NCI-H1694 (cell line): ENCODE results near the gene ALKBH4.
A peak's percentile ranks its signal among the peaks of the same experiment; 100 is the strongest.
"Not testable (repeated sequence)": the region's sequence is repeated elsewhere in the genome, so short reads cannot be mapped to it uniquely, and the experiment has no call there.

ENCODE experiments used
- DNase-seq: peaks from one replicate; lab custom pipeline; 2025; lab: John Stamatoyannopoulos, UW

The ALKBH4 gene

GRCh38 chr7:102454932-102455331 lies 9.7 kb downstream of the ALKBH4 start:
- DNase-seq = not testable (repeated sequence)

GRCh38 chr7:102454468-102454867 lies 10.2 kb downstream of the ALKBH4 start:
- peak; percentile 42 for DNase-seq

- no peak for DNase-seq
Measured at GRCh38 chr7:102453319-102453718, 11.3 kb downstream of the ALKBH4 start.

GRCh38 chr7:102452451-102452850 lies 12.2 kb downstream of the ALKBH4 start:
- no peak for DNase-seq

GRCh38 chr7:102451371-102452054 lies 13.2 kb downstream of the ALKBH4 start:
- DNase-seq = no peak

GRCh38 chr7:102450242-102450641 lies 14.4 kb downstream of the ALKBH4 start:
- peak; percentile 15 for DNase-seq

- DNase-seq = no peak
Measured at GRCh38 chr7:102449136-102449535, 15.5 kb downstream of the ALKBH4 start.

- DNase-seq = no peak
Measured at GRCh38 chr7:102447311-102447710, 17.4 kb downstream of the ALKBH4 start.

- no peak for DNase-seq
Measured at GRCh38 chr7:102446387-102447156, 18.1 kb downstream of the ALKBH4 start.

GRCh38 chr7:102445674-102446071 lies 19.0 kb downstream of the ALKBH4 start:
- DNase-seq = no peak

- DNase-seq = no peak
Measured at GRCh38 chr7:102444961-102445673, 19.5 kb downstream of the ALKBH4 start.

GRCh38 chr7:102439963-102440795 lies 24.5 kb downstream of the ALKBH4 start:
- no peak for DNase-seq

- DNase-seq = no peak
Measured at GRCh38 chr7:102436118-102436517, 28.5 kb downstream of the ALKBH4 start.

GRCh38 chr7:102434039-102434486 lies 30.6 kb downstream of the ALKBH4 start:
- no peak for DNase-seq

GRCh38 chr7:102433219-102434038 lies 31.2 kb downstream of the ALKBH4 start, which contains the start of gene ORAI2:
Gene ORAI2 (plus strand): TSS chr7:102433575. CDS start chr7:102438957, 5,382 bp downstream.
- DNase-seq = no peak

GRCh38 chr7:102432442-102433218 lies 32.0 kb downstream of the ALKBH4 start:
- peak; percentile 38 for DNase-seq

- peak; percentile 74 for DNase-seq
Measured at GRCh38 chr7:102431617-102432298, 32.9 kb downstream of the ALKBH4 start.

GRCh38 chr7:102429141-102429899 lies 35.3 kb downstream of the ALKBH4 start:
- no peak for DNase-seq

GRCh38 chr7:102427019-102427405 lies 37.7 kb downstream of the ALKBH4 start:
- DNase-seq = no peak
